Measurements from ENCODE around the gene MLPH. TPM values are rescaled to one million over a fixed set of nuclear protein-coding genes. Genes with fewer than 3 reads are reported as not detected.

The MLPH gene
- total RNA-seq, 1 donor from 2014 or later = 22.5 TPM

- no peak for TF ChIP-seq CTCF (IDR thresholded peaks at IDR 0.05)
- no peaks in the 10 kb centered on the region for H3K27me3 Mint-ChIP-seq (ENCODE audit: unreplicated experiment)
- no peaks in the 10 kb centered on the region for H3K9me3 Mint-ChIP-seq (ENCODE audit: unreplicated experiment)
- no peak for DNase-seq (ENCODE audit: extremely low spot score, unreplicated experiment)
- no peaks in the 10 kb centered on the region for H3K36me3 Mint-ChIP-seq (ENCODE audit: unreplicated experiment)
- H3K4me1 Mint-ChIP-seq (ENCODE audit: unreplicated experiment) = peaks cover 16% of the 10 kb centered on the region
- H3K27ac Mint-ChIP-seq (ENCODE audit: unreplicated experiment) = no peak overlapping the region
- H3K4me3 Mint-ChIP-seq (ENCODE audit: unreplicated experiment) = no peak overlapping the region
Measured at GRCh38 chr2:237574467-237574866, 87.4 kb downstream of the MLPH start.

- no peaks in the 10 kb centered on the region for H3K9me3 Mint-ChIP-seq (ENCODE audit: unreplicated experiment)
- no peaks in the 10 kb centered on the region for H3K36me3 Mint-ChIP-seq (ENCODE audit: unreplicated experiment)
- no peak overlapping the region for H3K27ac Mint-ChIP-seq (ENCODE audit: unreplicated experiment)
- no peak for DNase-seq (ENCODE audit: extremely low spot score, unreplicated experiment)
- no peak overlapping the region for H3K4me3 Mint-ChIP-seq (ENCODE audit: unreplicated experiment)
- peaks cover 16% of the 10 kb centered on the region for H3K4me1 Mint-ChIP-seq (ENCODE audit: unreplicated experiment)
- no peaks in the 10 kb centered on the region for H3K27me3 Mint-ChIP-seq (ENCODE audit: unreplicated experiment)
- no peak for TF ChIP-seq CTCF (IDR thresholded peaks at IDR 0.05)
Measured at GRCh38 chr2:237574894-237575868, 88.1 kb downstream of the MLPH start.

- DNase-seq (ENCODE audit: extremely low spot score, unreplicated experiment) = no peak
- Mint-ChIP-seq H3K36me3 (ENCODE audit: unreplicated experiment) (no peaks in the 10 kb centered on the region), H3K27me3 (ENCODE audit: unreplicated experiment) (no peaks in the 10 kb centered on the region), H3K4me3 (ENCODE audit: unreplicated experiment) (no peak overlapping the region), H3K9me3 (ENCODE audit: unreplicated experiment) (no peaks in the 10 kb centered on the region), H3K4me1 (ENCODE audit: unreplicated experiment) (peaks cover 16% of the 10 kb centered on the region), H3K27ac (ENCODE audit: unreplicated experiment) (no peak overlapping the region)
- no peak for TF ChIP-seq CTCF (IDR thresholded peaks at IDR 0.05)
Measured at GRCh38 chr2:237575869-237576862, 89.1 kb downstream of the MLPH start.

- DNase-seq (ENCODE audit: extremely low spot score, unreplicated experiment) = no peak
- no peak overlapping the region for H3K27ac Mint-ChIP-seq (ENCODE audit: unreplicated experiment)
- H3K4me3 Mint-ChIP-seq (ENCODE audit: unreplicated experiment) = no peak overlapping the region
- peaks cover 15% of the 10 kb centered on the region for H3K4me1 Mint-ChIP-seq (ENCODE audit: unreplicated experiment)
- no peaks in the 10 kb centered on the region for H3K9me3 Mint-ChIP-seq (ENCODE audit: unreplicated experiment)
- no peak for TF ChIP-seq CTCF (IDR thresholded peaks at IDR 0.05)
- no peaks in the 10 kb centered on the region for H3K27me3 Mint-ChIP-seq (ENCODE audit: unreplicated experiment)
- H3K36me3 Mint-ChIP-seq (ENCODE audit: unreplicated experiment) = no peaks in the 10 kb centered on the region
Measured at GRCh38 chr2:237576974-237577373, 89.9 kb downstream of the MLPH start.

Data from osteocyte (in vitro differentiated cells).